NCI-H2227 (cell line): ENCODE results near the gene MICAL3.

Experiments used
- DNase-seq: peaks from one replicate; lab custom pipeline; 2025; ENCODE audit not compliant: unreplicated experiment; lab: John Stamatoyannopoulos, UW

MICAL3 gene

DNA sequence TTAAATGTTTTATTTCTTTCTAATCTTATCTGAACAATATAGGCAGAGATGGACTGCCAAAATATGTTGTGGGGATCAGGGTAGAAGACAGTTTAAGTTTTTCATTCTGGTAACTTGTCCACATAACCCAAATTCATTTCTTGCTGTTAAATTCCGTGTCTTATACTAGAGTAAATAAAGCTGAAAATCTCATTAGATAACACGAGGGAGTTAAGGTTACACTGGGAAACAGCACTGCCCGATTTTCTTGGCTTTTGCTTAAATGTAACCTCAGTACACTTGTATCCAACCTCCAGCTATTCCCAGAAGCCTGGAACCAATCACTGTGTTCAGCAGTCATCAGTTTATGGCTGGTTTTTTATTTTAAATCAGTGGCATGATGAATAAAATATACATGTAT is 48.2 kb downstream of the MICAL3 start:
- DNase-seq, result no peak

DNA sequence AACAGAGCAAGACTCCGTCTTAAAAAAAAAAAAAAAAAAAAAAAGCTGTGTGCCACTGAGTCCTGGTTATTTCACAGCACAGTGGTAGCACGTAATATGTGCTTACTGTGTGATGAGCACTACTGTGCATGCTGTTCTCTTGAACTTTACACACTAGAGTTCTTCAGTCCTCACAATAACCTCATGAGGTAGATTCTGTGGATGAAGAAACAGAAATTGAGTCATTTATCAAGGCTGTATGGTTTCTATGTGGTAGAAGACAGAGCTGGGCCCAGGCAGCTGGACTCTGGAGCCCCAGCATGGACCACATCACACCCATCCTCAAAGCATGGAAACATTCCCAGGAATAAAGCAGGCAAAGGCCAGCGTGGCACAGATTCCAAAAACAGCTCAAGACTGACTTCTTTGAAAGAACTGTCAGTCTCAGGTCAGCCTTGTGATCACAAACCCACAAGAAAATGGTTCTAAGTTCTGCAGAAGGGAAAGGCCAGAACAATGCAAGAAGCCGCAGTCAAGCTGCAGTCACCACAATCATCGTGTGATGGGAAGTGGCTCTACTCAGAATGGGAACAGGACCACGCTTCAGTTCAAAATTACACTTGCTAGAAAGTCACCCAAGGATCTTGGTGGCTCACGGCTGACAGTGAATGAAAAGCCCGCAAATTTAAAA is 49.5 kb downstream of the MICAL3 start:
- DNase-seq, result no peak

GRCh38 chr22:17974087-17974486 is 50.3 kb downstream of the MICAL3 start:
- no peak for DNase-seq

DNA sequence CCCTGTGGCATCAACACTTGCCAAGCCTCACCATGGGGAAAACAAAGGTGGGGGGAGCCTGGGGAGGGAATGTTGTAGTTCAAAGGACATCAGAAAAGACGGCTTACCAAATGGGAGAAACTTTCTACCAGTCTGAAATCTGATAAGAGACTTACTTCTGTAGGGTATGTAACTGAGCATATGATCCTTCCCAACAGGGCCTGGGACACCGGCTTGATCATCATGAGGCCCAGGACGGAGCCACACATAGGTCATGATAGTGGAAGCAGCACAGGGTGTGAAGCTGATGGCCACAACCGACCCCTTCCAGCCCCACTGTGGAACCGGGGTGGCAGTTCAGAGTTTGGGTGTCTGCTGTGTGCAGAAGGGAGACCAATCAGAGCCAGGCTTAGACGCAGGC is 51.1 kb downstream of the MICAL3 start:
- no peak for DNase-seq

- no peak for DNase-seq
Measured at GRCh38 chr22:17972385-17973191, 51.8 kb downstream of the MICAL3 start.

- DNase-seq, result no peak
Measured at GRCh38 chr22:17971711-17972110, 52.6 kb downstream of the MICAL3 start.

- DNase-seq, result no peak
Measured at GRCh38 chr22:17970201-17970708, 54.1 kb downstream of the MICAL3 start.

- DNase-seq, result no peak
Measured at GRCh38 chr22:17969701-17970113, 54.7 kb downstream of the MICAL3 start.

GRCh38 chr22:17968126-17968525 is 56.2 kb downstream of the MICAL3 start:
- no peak for DNase-seq

- DNase-seq, result no peak
Measured at GRCh38 chr22:17966403-17966717, 58.0 kb downstream of the MICAL3 start.

DNA sequence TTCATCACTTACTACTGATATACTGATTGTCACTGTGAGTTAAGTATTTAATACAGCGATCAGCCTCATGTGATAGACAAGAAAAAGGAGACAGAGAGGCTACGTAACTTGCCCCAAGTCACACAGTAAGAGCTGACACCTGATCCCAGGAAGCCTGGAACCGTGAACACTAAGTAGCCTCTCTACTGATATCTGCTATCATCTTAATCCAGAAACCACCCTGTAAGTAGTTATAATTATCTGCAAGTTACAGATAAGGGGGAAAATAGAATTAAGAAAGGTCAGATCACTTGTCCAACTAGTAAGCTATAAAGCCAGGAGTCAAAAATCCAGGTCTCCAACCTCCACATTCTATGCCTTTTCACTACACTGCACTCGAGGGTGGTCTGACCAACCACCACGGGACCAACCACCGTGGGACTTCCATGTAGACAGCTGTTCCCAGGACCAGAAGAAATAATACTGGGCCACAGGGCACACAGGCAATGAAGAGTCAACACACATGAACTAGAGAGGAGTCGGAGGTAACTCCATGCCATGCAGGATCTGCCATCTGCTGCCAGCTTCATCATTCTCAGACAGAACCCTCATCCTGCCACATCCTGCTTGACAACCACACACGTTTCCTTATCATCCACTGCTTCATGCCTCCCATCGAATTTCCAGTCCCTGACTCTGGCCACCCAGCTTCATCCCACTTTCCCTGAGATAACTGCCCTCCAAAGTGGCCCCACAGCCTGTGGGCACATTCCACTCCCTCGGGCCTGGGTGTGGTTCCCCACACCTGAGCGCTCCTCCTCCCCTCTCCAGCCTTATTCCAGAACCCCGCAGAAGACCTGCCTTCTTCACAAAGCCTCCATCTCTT is 58.6 kb downstream of the MICAL3 start:
- no peak for DNase-seq

DNA sequence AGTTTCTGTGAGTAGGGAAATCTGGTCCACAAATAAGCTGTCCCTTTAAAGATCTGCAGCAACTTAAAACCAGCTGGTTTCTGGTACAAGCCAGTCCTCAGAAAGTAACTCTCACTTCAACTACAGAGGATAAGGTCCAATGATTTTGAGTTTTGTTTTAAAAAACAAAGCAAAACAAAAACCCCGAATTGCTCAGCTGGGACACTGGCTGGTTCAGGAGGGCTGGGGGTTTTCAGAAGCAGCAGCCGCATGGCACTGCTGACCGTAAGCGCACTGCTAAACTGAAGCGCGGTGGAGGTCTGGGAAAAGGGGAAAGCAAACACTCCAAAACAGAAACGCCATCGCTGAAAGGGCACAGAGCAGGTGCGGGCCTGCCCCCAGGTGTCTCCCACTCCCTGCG is 59.7 kb downstream of the MICAL3 start:
- DNase-seq, result no peak

- DNase-seq, result no peak
Measured at GRCh38 chr22:17964156-17964555, 60.2 kb downstream of the MICAL3 start.

DNA sequence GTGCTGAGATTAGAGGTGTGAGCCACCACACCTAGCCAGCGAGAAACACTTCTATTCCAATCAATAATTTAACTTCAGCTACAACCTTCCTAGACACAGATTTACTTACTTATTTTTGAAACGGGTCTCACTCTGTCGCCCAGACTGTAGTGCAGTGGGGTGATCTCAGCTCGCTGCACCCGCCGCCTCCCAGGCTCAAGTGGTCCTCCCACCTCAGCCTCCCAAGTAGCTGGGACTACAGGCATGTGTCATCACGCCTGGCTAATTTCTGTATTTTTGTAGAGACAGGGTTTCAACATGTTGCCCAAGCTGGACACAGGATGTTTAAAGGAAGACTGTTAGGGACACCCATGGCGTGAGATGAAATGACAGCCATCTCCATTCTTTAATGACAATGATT is 61.3 kb downstream of the MICAL3 start:
- DNase-seq, result no peak

DNA sequence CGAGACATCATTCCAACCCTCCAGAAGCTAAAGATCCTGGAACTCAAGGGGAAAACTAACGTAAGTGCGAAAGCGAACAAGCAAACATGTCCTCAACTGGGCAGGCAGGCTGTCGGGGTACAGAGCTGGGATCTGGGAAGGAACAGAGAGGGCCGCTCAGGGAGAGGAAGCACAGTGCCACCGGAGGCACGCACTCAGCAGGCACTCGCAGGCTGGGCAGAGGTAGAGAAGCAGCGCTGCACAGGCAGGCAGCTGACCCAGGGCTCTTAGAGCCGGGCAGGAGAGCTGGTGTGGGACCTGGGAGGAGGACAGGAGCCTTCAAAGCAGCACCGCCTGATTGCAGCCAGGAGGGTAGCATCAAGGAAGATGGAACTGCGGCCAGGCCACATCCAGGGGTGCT is 62.2 kb downstream of the MICAL3 start:
- DNase-seq, result no peak

DNA sequence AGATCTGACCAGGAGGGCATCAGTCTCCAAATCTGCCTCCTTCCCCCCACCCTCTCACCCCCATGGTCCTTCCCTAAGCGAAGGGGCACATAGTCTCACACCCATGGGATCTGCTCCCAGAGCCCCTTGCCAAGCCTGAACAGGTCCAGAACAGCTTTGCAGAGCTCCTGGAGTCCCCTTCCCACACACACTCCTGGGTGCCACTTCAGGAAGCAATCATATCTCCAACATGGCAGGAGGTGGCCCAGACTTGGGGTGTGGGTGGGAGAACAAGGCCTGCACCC is 63.0 kb downstream of the MICAL3 start:
- DNase-seq, result no peak

DNA sequence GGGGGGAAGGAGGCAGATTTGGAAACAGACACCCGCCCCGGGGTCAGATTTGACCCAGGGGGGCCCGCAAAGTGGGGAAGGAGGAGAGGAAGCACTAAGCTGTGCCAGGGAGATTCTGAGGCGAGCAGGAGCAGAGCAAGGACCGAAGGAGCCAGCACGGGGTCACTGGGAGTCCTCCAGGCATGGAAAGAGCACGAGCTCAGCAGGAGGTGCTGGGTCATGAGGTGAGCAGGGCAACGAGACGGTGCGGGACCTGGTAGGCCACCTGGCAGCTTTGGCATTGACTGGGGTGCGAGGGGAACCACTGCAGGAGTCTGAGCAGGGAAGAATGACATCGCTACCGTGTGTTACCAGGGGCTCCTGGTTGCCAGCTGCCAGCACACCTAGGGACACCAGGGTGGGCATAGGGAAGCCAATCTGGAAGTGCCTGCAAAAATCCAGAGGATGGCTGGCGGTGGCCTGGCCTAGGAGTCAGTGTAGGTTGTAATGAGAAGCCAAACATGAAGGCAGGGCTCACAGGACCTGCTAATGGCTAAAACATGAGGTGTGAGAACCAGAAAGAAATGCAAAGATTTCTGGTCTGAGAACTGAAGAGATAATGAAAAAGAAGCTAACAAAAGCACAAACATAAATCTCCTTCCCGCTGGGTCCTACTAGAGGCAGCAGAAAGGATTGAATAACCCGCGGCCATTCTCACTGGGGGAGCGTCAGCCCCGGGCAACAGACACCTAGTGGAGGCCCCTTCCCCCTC is 63.5 kb downstream of the MICAL3 start:
- no peak for DNase-seq

DNA sequence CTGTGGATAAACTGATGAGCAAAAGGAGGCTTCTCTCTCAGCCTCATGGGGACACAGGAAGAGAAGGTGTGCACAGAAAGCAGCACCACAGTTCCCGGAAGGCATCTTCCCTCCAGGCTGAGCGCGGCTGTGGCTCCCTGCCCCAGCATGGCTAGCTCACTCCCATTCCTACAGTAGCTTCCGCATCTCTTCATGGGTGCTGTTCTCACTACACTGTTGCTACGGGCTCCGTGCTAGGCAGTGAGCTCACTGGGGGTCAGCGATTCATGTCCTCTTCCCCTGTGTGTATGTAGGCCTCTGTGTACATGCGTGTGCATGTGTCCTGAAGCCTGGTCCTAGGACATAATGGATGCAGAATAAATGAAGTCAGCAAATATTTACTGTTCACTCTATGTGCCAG is 64.3 kb downstream of the MICAL3 start:
- no peak for DNase-seq

DNA sequence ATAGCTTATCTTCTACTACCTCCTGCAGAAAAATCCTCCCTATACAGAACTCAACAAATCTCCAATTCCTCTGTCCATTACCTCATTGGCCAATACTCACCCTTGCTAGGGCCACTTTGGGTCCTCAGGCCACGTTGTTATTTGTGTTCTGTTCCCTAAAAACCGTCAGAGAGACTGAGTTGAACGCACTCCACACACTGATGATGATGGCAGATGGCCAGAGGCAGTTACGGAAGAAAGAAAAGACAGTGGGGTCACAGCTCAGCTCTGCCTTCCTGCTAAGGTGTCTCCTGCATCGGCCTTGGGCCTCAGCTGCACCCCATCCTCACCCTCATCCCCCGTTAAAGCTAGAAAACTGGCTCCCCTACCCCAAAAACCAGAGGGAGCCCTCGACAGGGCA is 66.2 kb downstream of the MICAL3 start:
- DNase-seq, result no peak

DNA sequence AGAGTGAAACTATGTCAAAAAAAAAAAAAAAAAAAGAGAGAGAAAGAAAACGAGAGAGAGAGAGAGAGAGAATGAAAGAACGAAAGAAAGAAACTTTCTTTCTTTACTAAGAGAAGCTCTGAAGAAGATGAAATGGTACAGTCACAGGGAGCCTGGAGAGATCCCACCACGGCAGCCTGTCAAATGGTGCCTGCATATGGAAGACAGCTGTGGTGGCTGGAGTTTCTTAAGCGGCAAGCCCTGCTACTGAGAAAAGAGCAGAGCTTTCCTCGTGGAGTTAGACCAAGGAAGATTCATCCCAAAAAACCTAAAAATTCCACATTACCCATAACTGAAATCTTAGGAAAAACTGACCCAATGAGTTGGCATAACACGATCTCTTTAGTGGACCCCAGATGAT is 66.7 kb downstream of the MICAL3 start:
- DNase-seq, result no peak

GRCh38 chr22:17957204-17957603 is 67.2 kb downstream of the MICAL3 start:
- DNase-seq, result no peak
